SH-SY5Y (cell line): ENCODE results near the gene KERA.

Source experiments
- GATA2 ChIP-seq: IDR thresholded peaks from 2 replicates; pipeline ENCODE4 v1.6.1; 2011; ENCODE audit warnings: mild to moderate bottlenecking, low read depth, low read length
- GATA3 ChIP-seq: IDR thresholded peaks from 2 replicates; pipeline ENCODE4 v1.6.1; 2011; ENCODE audit warnings: low read depth, mild to moderate bottlenecking, low read length, moderate library complexity

GRCh38 chr12:91074154-91074709, 16.4 kb upstream of the KERA start:
- no peak for TF ChIP-seq GATA2
- TF ChIP-seq GATA3 = no peak
